Vagina (tissue), 2 donors: Measurements from ENCODE around the gene SEMA4B. TPM values are rescaled to one million over a fixed set of nuclear protein-coding genes. Genes with fewer than 3 reads are reported as not detected.
A peak's percentile ranks its signal among the peaks of the same experiment; 100 is the strongest.

Experiments
- DNase-seq, 2 donors: peaks; one replicate each; pipeline ENCODE4 v3.0.0-alpha.2; 2017; ENCODE audit errors: extremely low spot score in 2 of 2
- H3K27ac ChIP-seq: fragments of 200-600 bp; sonication (generic); one replicate; pipeline ENCODE4 v1.5.1; 2019
- H3K27me3 ChIP-seq: fragments of 200-600 bp; sonication (generic); one replicate; pipeline ENCODE4 v1.5.1; 2019
- H3K36me3 ChIP-seq, 2 donors: fragments of 200-600 bp; sonication (generic); one replicate each; pipeline ENCODE4 v1.5.1; 2017 to 2019
- H3K4me1 ChIP-seq: fragments of 200-600 bp; sonication (generic); one replicate; pipeline ENCODE4 v1.5.1; 2019
- H3K4me3 ChIP-seq, 2 donors: fragments of 200-600 bp; sonication (generic); 1 replicate in 1 of 2; 2 replicates in 1 of 2; pipeline ENCODE4 v1.5.1; 2016 to 2019
- H3K9me3 ChIP-seq: fragments of 200-600 bp; sonication (generic); one replicate; pipeline ENCODE4 v1.5.1; 2019
- CTCF ChIP-seq, 3 experiments: fragments of 450-650 bp in 2 of 3; fragments of 200-600 bp in 1 of 3; sonication (generic) in 1 of 3; IDR thresholded peaks; one replicate each; pipeline ENCODE4 v1.5.1; 2017 to 2019; ENCODE audit warnings: antibody characterized with exemption in 3 of 3, mild to moderate bottlenecking in 2 of 3, moderate library complexity in 2 of 3
- POLR2A ChIP-seq, 2 donors: fragments of 450-650 bp; IDR thresholded peaks; one replicate each; pipeline ENCODE4 v1.6.1; 2017; ENCODE audit warnings: antibody characterized with exemption in 2 of 2, mild to moderate bottlenecking in 2 of 2, moderate library complexity in 2 of 2
- POLR2AphosphoS5 ChIP-seq, 2 donors: sonication (generic); formaldehyde crosslinking; IDR thresholded peaks; one replicate each; pipeline ENCODE4 v1.9.0; 2017; ENCODE audit warnings: antibody characterized with exemption in 2 of 2, mild to moderate bottlenecking in 2 of 2, low read depth in 1 of 2; ENCODE audit not compliant: insufficient read depth in 1 of 2
- intact Hi-C: fragments of 100-400 bp; cut with DNase I; formaldehyde crosslinking; loops from one replicate; pipeline ENCODE4 v1.15.1; 2023
- total RNA-seq: library from RNA; depleted of rRNA; stranded (reverse); fragments of >200 nt; gene quantifications from one replicate; pipeline ENCODE4 v1.2.3, GENCODE V29; 2016

Gene SEMA4B
- total RNA-seq, 1 donor from 2014 or later = 205 TPM

- no peak for DNase-seq
- H3K4me3 ChIP-seq = no peak overlapping the region
- TF ChIP-seq CTCF (IDR thresholded peaks at IDR 0.05) (peak in 2 of 3 experiments; percentile 23 to 40), POLR2A (IDR thresholded peaks at IDR 0.05) (no peak), POLR2AphosphoS5 (IDR thresholded peaks at IDR 0.05; ENCODE audit: insufficient read depth in 1 of 2, low read depth in 1 of 2) (peak in 1 of 2 donors; percentile 10)
- intact Hi-C loops = no loop called here
- H3K27me3 ChIP-seq = no peaks in the 10 kb centered on the region
- no peaks in the 10 kb centered on the region for H3K9me3 ChIP-seq
- no peak overlapping the region for H3K27ac ChIP-seq
- peaks cover 20% of the 10 kb centered on the region for H3K4me1 ChIP-seq
- peaks cover 0 to 23% of the 10 kb centered on the region in 2 donors for H3K36me3 ChIP-seq
Observed at GRCh38 chr15:90219421-90220141, 18.5 kb downstream of the SEMA4B start.

- Histone ChIP-seq H3K4me3 (no peak overlapping the region), H3K4me1 (peaks cover 20% of the 10 kb centered on the region), H3K27me3 (no peaks in the 10 kb centered on the region), H3K27ac (peak overlapping the region; percentile 70), H3K36me3 (peaks cover 0 to 41% of the 10 kb centered on the region in 2 donors), H3K9me3 (no peaks in the 10 kb centered on the region)
- no peak for DNase-seq
- TF ChIP-seq POLR2AphosphoS5 (IDR thresholded peaks at IDR 0.05; ENCODE audit: insufficient read depth in 1 of 2, low read depth in 1 of 2) = peak in 1 of 2 donors; percentile 24
- TF ChIP-seq POLR2A (IDR thresholded peaks at IDR 0.05) = no peak
- TF ChIP-seq CTCF (IDR thresholded peaks at IDR 0.05) = peak in 2 of 3 experiments; percentile 57 to 63
- intact Hi-C loops = no loop called here
Observed at GRCh38 chr15:90221246-90221900, 20.2 kb downstream of the SEMA4B start.

- TF ChIP-seq POLR2A (IDR thresholded peaks at IDR 0.05) (no peak), POLR2AphosphoS5 (IDR thresholded peaks at IDR 0.05; ENCODE audit: insufficient read depth in 1 of 2, low read depth in 1 of 2) (no peak), CTCF (IDR thresholded peaks at IDR 0.05) (no peak)
- no peak for DNase-seq
- Histone ChIP-seq H3K27me3 (no peaks in the 10 kb centered on the region), H3K36me3 (peaks cover 0 to 52% of the 10 kb centered on the region in 2 donors), H3K27ac (no peak overlapping the region), H3K9me3 (no peaks in the 10 kb centered on the region), H3K4me1 (peaks cover 15% of the 10 kb centered on the region), H3K4me3 (no peak overlapping the region)
- intact Hi-C loops = no loop called here
Observed at GRCh38 chr15:90222547-90222946, 21.4 kb downstream of the SEMA4B start.

- intact Hi-C loops = no loop called here
- no peak for DNase-seq
- H3K27me3 ChIP-seq = no peaks in the 10 kb centered on the region
- TF ChIP-seq CTCF (IDR thresholded peaks at IDR 0.05) (no peak), POLR2A (IDR thresholded peaks at IDR 0.05) (no peak), POLR2AphosphoS5 (IDR thresholded peaks at IDR 0.05; ENCODE audit: insufficient read depth in 1 of 2, low read depth in 1 of 2) (no peak)
- H3K27ac ChIP-seq = no peak overlapping the region
- no peaks in the 10 kb centered on the region for H3K9me3 ChIP-seq
- peaks cover 0 to 58% of the 10 kb centered on the region in 2 donors for H3K36me3 ChIP-seq
- no peak overlapping the region for H3K4me3 ChIP-seq
- H3K4me1 ChIP-seq = peaks cover 11% of the 10 kb centered on the region
Observed at GRCh38 chr15:90223441-90224165, 22.5 kb downstream of the SEMA4B start.
